Loucy (cell line): ENCODE results near the gene DPM2.

ENCODE experiments used
- H2AFZ ChIP-seq: fragments of 200-600 bp; sonication (generic); 2 replicates; pipeline ENCODE4 v1.6.0; 2016; ENCODE audit warnings: antibody characterized with exemption, mild to moderate bottlenecking, low read length, moderate library complexity
- H3F3A ChIP-seq: fragments of 200-600 bp; 2 replicates; pipeline ENCODE4 v1.6.0; 2016; ENCODE audit warnings: antibody characterized with exemption, low read depth, mild to moderate bottlenecking
- H3K27me3 ChIP-seq: fragments of 200-600 bp; sonication (generic); 2 replicates; pipeline ENCODE4 v1.6.1; 2014; ENCODE audit warnings: low read length, mild to moderate bottlenecking; ENCODE audit not compliant: insufficient read depth, poor library complexity, severe bottlenecking
- H3K36me3 ChIP-seq: fragments of 200-600 bp; sonication (generic); 2 replicates; pipeline ENCODE4 v1.6.1; 2016; ENCODE audit warnings: low read length; ENCODE audit not compliant: insufficient read depth
- H3K4me1 ChIP-seq: fragments of 200-600 bp; sonication (generic); 2 replicates; pipeline ENCODE4 v1.5.1; 2014; ENCODE audit warnings: low read length, mild to moderate bottlenecking; ENCODE audit not compliant: insufficient read depth, poor library complexity, severe bottlenecking
- H3K4me2 ChIP-seq: fragments of 200-600 bp; sonication (generic); 2 replicates; pipeline ENCODE4 v1.6.0; 2014; ENCODE audit warnings: antibody characterized with exemption, low read length, low read depth, mild to moderate bottlenecking; ENCODE audit not compliant: poor library complexity, severe bottlenecking
- H3K4me3 ChIP-seq: fragments of 200-600 bp; sonication (generic); 2 replicates; pipeline ENCODE4 v1.5.1; 2014; ENCODE audit warnings: low read length, mild to moderate bottlenecking, mixed read lengths; ENCODE audit not compliant: poor library complexity, severe bottlenecking
- H3K79me2 ChIP-seq: fragments of 200-600 bp; sonication (generic); 2 replicates; pipeline ENCODE4 v1.6.1; 2014; ENCODE audit warnings: low read length; ENCODE audit not compliant: insufficient read depth
- H3K9ac ChIP-seq: fragments of 200-600 bp; sonication (generic); 2 replicates; pipeline ENCODE4 v1.6.0; 2014; ENCODE audit warnings: mild to moderate bottlenecking, low read depth, low read length, moderate library complexity; ENCODE audit not compliant: poor library complexity, severe bottlenecking
- H3K9me2 ChIP-seq: fragments of 200-600 bp; sonication (generic); replicated peaks from 2 replicates; pipeline ENCODE4 v1.6.1; 2016; ENCODE audit warnings: low read depth, low read length, mixed read lengths
- H3K9me3 ChIP-seq: fragments of 200-600 bp; sonication (generic); 2 replicates; pipeline ENCODE4 v1.6.1; 2014; ENCODE audit warnings: mild to moderate bottlenecking, antibody characterized with exemption, low read length, low read depth; ENCODE audit not compliant: insufficient read depth
- H4K20me1 ChIP-seq: fragments of 200-600 bp; sonication (generic); 2 replicates; pipeline ENCODE4 v1.6.0; 2014; ENCODE audit warnings: antibody characterized with exemption, low read length, mild to moderate bottlenecking; ENCODE audit not compliant: insufficient read depth, poor library complexity, severe bottlenecking
- CTCF ChIP-seq: fragments of 200-600 bp; sonication (generic); conservative IDR thresholded peaks from 2 replicates; pipeline ENCODE4 v1.5.1; 2014; ENCODE audit warnings: mild to moderate bottlenecking, antibody characterized with exemption, low read length
- EZH2phosphoT487 ChIP-seq: fragments of 200-600 bp; IDR thresholded peaks from 2 replicates; pipeline ENCODE4 v1.6.1; 2018; ENCODE audit warnings: antibody characterized with exemption, mild to moderate bottlenecking, moderate library complexity, borderline replicate concordance

DPM2 gene

GRCh38 chr9:127945942-127946341 lies 8.3 kb upstream of the DPM2 start:
- H3K79me2 ChIP-seq = no peaks in the 10 kb centered on the region
- H3K9me2 ChIP-seq = no peaks in the 10 kb centered on the region
- no peak for TF ChIP-seq EZH2phosphoT487
- TF ChIP-seq CTCF = no peak
- H3K4me2 ChIP-seq = no peak overlapping the region
- no peaks in the 10 kb centered on the region for H3K27me3 ChIP-seq
- no peaks in the 10 kb centered on the region for H3F3A ChIP-seq
- peaks cover 53% of the 10 kb centered on the region; the same call in 1 of the 2 replicates for H3K36me3 ChIP-seq
- no peaks in the 10 kb centered on the region for H3K4me1 ChIP-seq
- no peak overlapping the region for H3K4me3 ChIP-seq
- H3K9ac ChIP-seq = no peak overlapping the region
- no peak overlapping the region for H2AFZ ChIP-seq
- no peaks in the 10 kb centered on the region for H3K9me3 ChIP-seq
- H4K20me1 ChIP-seq = no peaks in the 10 kb centered on the region

DNA sequence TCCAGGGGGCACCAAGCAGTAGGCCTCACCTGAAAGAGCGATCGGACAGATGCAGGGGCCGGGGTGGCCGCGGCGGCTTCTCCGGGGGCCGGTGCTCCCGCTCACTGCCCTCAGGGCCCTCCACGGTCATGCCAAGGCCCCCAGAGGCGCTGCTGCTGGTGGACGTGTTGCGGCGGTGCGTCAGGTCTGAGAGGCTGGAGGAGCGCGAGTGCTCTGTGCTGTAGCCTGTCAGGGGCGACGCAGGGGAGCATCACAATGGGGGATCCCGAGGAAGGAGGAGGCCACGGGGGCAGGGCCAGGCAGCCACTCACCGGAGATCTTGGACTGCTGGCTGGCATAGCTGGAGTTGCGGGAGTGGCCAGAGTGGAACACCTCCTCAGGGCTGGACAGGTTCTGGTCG lies 7.7 kb upstream of the DPM2 start:
- TF ChIP-seq EZH2phosphoT487 (no peak), CTCF (no peak)
- H3K9me2 ChIP-seq = no peaks in the 10 kb centered on the region
- no peaks in the 10 kb centered on the region for H3F3A ChIP-seq
- peaks cover 53% of the 10 kb centered on the region; the same call in 1 of the 2 replicates for H3K36me3 ChIP-seq
- no peaks in the 10 kb centered on the region for H3K4me1 ChIP-seq
- H3K27me3 ChIP-seq = no peaks in the 10 kb centered on the region
- H3K79me2 ChIP-seq = no peaks in the 10 kb centered on the region
- H3K4me3 ChIP-seq = no peak overlapping the region
- no peaks in the 10 kb centered on the region for H4K20me1 ChIP-seq
- no peak overlapping the region for H3K4me2 ChIP-seq
- H3K9ac ChIP-seq = no peak overlapping the region
- no peaks in the 10 kb centered on the region for H3K9me3 ChIP-seq
- no peak overlapping the region for H2AFZ ChIP-seq

DNA sequence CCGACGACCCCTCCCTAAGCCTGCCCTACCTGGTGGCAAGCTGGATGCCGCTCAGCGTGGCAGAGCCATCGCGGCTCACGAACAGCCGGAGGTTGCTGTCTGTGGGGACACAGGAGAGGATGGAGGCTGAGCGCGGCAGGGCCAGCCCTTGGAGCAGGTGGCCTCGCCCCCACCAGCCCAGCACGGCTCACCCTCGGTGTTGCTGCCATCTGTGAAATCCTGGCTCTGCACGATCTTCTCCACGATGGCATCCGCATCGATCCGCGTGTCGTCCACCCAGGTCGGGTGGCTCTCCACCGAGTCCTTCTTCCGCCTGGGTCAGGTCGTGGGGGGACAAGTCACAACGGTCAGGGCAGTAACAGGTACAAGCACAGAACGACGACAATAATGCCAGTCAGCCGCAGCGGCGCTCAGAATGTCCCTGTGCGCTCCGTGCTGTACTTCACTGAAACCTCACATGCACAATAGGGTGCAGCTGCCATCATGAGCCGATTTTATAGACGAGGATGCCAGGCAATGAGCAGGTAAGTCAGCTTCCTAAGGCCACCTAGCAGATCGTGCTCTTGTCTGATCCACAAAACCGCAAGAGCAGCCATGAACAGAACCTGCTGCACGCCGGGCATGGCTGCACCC lies 7.0 kb upstream of the DPM2 start:
- H3K9ac ChIP-seq = no peak overlapping the region
- H4K20me1 ChIP-seq = no peaks in the 10 kb centered on the region
- H2AFZ ChIP-seq = no peak overlapping the region
- no peak for TF ChIP-seq EZH2phosphoT487
- H3K79me2 ChIP-seq = no peaks in the 10 kb centered on the region
- H3K4me1 ChIP-seq = no peaks in the 10 kb centered on the region
- H3K4me3 ChIP-seq = no peak overlapping the region
- H3K9me3 ChIP-seq = no peaks in the 10 kb centered on the region
- H3K9me2 ChIP-seq = no peaks in the 10 kb centered on the region
- H3F3A ChIP-seq = no peaks in the 10 kb centered on the region
- peaks cover 53% of the 10 kb centered on the region; the same call in 1 of the 2 replicates for H3K36me3 ChIP-seq
- H3K27me3 ChIP-seq = no peaks in the 10 kb centered on the region
- no peak overlapping the region for H3K4me2 ChIP-seq

- Histone ChIP-seq H3K9me2 (no peaks in the 10 kb centered on the region), H3K36me3 (peaks cover 52% of the 10 kb centered on the region; the same call in 1 of the 2 replicates), H3K9me3 (no peaks in the 10 kb centered on the region), H3K4me1 (no peaks in the 10 kb centered on the region), H4K20me1 (no peaks in the 10 kb centered on the region), H3K9ac (no peak overlapping the region), H2AFZ (no peak overlapping the region), H3K4me2 (no peak overlapping the region), H3F3A (no peaks in the 10 kb centered on the region), H3K27me3 (no peaks in the 10 kb centered on the region), H3K4me3 (no peak overlapping the region), H3K79me2 (no peaks in the 10 kb centered on the region)
- TF ChIP-seq CTCF (peak; percentile 76), EZH2phosphoT487 (no peak)
Observed at GRCh38 chr9:127943731-127944144, 6.1 kb upstream of the DPM2 start.
